Stimulated activated naive CD8-positive, alpha-beta T cell treated with anti-CD3 and anti-CD28 coated beads, Interleukin-15, Interleukin-2, amounts not matched to agents 100 ng/mL and 50 ng/mL, for 24 hours (primary cell): ENCODE measurements around the gene SMYD4.
A peak's percentile ranks its signal among the peaks of the same experiment; 100 is the strongest.
"Not testable (repeated sequence)": the region's sequence is repeated elsewhere in the genome, so short reads cannot be mapped to it uniquely, and the experiment has no call there.

ENCODE experiments used
- H3K27ac Mint-ChIP-seq: one replicate; pipeline ENCODE4 v1.8.0; 2021; ENCODE audit warnings: mild to moderate bottlenecking, mixed read lengths
- H3K27me3 Mint-ChIP-seq: one replicate; pipeline ENCODE4 v1.8.0; 2021; ENCODE audit warnings: mixed read lengths
- H3K36me3 Mint-ChIP-seq: one replicate; pipeline ENCODE4 v1.8.0; 2021; ENCODE audit warnings: low read depth, mixed read lengths
- H3K4me1 Mint-ChIP-seq: one replicate; pipeline ENCODE4 v1.8.0; 2021; ENCODE audit warnings: low read depth, mixed read lengths
- H3K4me3 Mint-ChIP-seq: one replicate; pipeline ENCODE4 v1.8.0; 2021; ENCODE audit warnings: mild to moderate bottlenecking, mixed read lengths
- H3K9me3 Mint-ChIP-seq: one replicate; pipeline ENCODE4 v1.8.0; 2021; ENCODE audit warnings: mixed read lengths

SMYD4 gene

DNA sequence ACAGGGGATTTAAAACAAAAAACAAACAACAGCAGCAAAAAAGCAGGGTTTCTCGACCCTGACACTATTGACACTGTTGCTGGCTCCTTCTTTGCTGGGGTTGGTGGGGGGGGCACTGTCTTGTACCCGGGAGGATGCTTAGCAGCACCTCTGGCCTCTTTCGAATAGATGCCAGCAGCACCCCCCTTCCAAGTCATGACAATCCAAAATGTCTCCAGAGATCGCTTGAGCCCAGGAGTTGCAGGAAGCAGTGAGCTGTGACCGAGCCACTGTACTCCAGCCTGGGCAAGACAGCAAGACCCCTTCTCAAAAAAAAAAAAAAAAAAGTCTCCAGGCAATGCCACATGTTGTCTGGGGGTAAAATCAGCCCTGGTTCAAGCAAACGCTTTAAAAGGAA is 47.5 kb downstream of the SMYD4 start:
- no peaks in the 10 kb centered on the region for H3K27me3 Mint-ChIP-seq
- no peaks in the 10 kb centered on the region for H3K9me3 Mint-ChIP-seq
- H3K4me1 Mint-ChIP-seq, result peaks cover 9% of the 10 kb centered on the region
- peaks cover 59% of the 10 kb centered on the region for H3K36me3 Mint-ChIP-seq
- no peak overlapping the region for H3K27ac Mint-ChIP-seq
- no peak overlapping the region for H3K4me3 Mint-ChIP-seq

DNA sequence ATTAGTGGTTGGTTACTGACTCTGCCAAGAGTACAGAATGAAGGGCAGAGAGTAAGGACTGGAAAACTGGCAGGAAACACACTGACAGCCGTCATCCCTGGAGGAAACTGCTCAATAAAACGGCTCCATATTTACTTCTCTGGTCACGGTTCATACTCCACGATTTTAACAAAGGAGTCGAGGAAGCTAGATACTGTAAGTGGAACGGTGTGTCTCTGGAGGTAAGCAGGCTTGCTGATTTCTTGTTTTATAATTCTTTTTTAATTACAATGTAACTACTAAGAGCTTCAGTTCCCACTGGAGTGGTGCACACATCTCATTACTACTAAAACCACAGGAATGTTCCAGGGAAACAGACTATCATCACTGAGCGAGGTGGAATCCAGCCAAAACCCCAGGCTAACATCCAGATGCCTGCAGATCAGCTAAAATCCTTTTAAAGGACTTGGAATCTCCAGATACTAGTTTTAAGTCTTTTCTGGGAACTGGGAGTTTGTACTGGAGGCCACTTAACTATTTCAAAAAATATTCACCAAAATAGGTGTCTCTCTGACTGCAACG is 50.1 kb downstream of the SMYD4 start:
- Mint-ChIP-seq H3K9me3 (no peaks in the 10 kb centered on the region), H3K27me3 (no peaks in the 10 kb centered on the region), H3K4me1 (peaks cover 9% of the 10 kb centered on the region), H3K27ac (peak overlapping the region; percentile 21), H3K4me3 (no peak overlapping the region), H3K36me3 (peaks cover 44% of the 10 kb centered on the region)

DNA sequence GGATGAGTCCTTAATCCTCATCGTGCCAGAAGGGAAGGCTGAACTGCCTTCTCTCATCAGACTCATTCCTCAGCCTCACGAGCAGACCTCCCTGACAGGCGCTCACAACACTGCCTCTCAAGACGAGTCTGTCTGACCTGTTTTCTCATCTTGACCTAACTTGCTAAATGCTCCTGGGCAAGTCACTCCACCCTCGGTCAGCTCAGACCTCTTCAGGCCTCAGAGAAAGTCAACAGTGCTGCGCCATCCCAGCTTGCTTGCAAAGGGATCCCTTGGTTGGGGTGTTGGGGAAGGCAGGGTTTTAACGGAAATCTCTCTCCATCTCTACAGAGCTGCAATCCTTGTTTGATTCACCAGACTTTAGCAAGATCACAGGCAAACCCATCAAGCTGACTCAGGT is 52.8 kb downstream of the SMYD4 start:
- Mint-ChIP-seq H3K9me3 (no peaks in the 10 kb centered on the region), H3K27ac (peak overlapping the region; percentile 40), H3K4me1 (peaks cover 6% of the 10 kb centered on the region), H3K4me3 (no peak overlapping the region), H3K27me3 (no peaks in the 10 kb centered on the region), H3K36me3 (peaks cover 22% of the 10 kb centered on the region)

DNA sequence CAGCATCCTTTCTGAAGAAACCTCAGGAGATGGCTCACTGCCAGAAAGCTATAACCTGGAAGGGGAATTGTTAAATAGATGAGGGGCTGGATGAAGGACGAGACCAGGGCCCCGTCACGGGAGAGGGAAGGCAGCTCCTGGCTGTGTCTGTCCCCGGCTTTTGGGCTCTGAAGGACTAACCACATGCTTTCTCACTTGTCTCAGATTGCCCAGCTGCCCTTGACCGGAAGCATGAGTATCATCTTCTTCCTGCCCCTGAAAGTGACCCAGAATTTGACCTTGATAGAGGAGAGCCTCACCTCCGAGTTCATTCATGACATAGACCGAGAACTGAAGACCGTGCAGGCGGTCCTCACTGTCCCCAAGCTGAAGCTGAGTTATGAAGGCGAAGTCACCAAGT is 53.4 kb downstream of the SMYD4 start:
- peaks cover 19% of the 10 kb centered on the region for H3K36me3 Mint-ChIP-seq
- no peaks in the 10 kb centered on the region for H3K27me3 Mint-ChIP-seq
- H3K4me3 Mint-ChIP-seq, result no peak overlapping the region
- H3K9me3 Mint-ChIP-seq, result no peaks in the 10 kb centered on the region
- peaks cover 6% of the 10 kb centered on the region for H3K4me1 Mint-ChIP-seq
- no peak overlapping the region for H3K27ac Mint-ChIP-seq

DNA sequence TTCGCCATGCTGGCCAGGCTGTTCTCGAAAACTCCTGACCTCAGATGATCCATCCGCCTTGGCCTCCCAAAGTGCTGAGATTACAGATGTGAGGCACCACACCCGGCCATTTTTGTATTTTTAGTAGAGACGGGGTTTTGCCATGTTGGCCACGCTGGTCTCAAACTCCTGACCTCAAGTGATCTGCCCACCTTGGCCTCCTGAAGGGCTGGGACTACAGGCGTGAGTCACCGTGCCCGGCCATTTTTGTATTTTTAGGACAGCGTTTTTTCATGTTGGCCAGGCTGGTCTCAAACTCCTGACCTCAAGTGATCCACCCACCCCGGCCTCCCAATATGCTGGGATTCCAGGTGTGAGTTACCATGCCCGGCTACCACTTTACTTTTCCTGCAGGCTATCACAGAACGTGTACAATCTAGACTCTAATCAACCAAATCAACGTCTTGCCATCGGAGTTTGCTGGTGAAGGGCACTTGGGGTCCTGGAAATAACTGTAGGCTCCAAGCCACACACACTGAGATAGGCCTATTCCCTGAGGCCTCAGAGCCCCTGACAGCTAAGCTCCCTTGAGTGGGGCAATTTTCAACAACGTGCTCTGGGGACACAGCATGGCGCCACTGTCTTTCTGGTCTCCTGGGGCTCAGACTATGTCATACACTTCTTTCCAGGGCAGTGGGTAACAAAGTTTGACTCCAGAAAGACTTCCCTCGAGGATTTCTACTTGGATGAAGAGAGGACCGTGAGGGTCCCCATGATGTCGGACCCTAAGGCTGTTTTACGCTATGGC is 55.1 kb downstream of the SMYD4 start:
- H3K4me3 Mint-ChIP-seq, result no peak overlapping the region
- peaks cover 18% of the 10 kb centered on the region for H3K4me1 Mint-ChIP-seq
- peaks cover 8% of the 10 kb centered on the region for H3K36me3 Mint-ChIP-seq
- H3K9me3 Mint-ChIP-seq, result no peaks in the 10 kb centered on the region
- no peak overlapping the region for H3K27ac Mint-ChIP-seq
- no peaks in the 10 kb centered on the region for H3K27me3 Mint-ChIP-seq

DNA sequence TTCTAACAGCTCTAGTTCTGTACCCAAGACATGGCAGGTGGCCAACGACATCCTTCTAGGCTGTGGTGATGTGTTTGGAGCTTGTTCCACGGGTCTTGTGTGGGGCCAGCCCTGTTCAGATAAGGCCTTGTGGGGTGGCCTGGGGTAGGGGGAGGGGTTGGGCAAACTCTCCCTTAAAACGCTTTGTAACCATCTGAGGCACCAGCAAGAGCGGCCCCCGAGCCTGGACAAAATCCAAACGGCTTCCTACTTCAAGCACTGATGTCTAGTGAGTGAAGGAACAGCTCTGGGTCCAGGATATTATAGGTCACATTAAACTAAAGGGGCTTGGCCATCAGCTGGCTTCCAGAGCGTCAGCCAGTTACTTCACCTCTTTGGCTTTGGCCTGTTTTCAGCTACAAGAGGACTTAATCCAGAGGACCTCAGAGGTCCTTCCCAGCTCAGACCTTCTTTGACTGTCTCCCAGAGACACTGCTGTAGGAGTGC is 56.0 kb downstream of the SMYD4 start:
- Mint-ChIP-seq H3K4me3 (no peak overlapping the region), H3K27me3 (no peaks in the 10 kb centered on the region), H3K4me1 (peaks cover 22% of the 10 kb centered on the region), H3K27ac (no peak overlapping the region), H3K36me3 (peaks cover 4% of the 10 kb centered on the region), H3K9me3 (no peaks in the 10 kb centered on the region)

DNA sequence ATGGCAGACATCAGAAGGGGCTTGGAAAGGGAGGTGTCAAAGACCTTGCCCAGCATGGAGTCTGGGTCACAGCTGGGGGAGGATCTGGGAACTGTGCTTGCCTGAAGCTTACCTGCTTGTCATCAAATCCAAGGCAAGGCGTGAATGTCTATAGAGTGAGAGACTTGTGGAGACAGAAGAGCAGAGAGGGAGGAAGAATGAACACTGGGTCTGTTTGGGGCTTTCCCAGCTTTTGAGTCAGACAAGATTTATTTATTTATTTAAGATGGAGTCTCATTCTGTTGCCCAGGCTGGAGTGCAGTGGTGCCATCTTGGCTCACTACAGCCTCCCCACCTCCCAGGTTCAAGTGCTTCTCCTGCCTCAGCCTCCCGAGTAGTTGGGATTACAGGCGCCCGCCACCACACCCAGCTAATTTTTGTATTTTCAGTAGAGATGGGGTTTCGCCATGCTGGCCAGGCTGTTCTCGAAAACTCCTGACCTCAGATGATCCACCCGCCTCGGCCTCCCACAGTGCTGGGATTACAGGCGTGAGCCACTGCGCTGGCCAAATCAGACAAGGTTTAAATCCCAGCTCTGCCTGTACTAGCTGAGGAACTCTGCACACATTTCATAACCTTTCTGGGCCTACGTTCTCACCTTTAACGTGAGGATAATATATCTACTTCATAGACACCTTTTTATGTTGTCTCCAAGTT is 56.6 kb downstream of the SMYD4 start:
- peaks cover 22% of the 10 kb centered on the region for H3K4me1 Mint-ChIP-seq
- not testable (repeated sequence) for H3K4me3 Mint-ChIP-seq, H3K9me3 Mint-ChIP-seq, H3K27me3 Mint-ChIP-seq, H3K36me3 Mint-ChIP-seq
- peak overlapping the region; percentile 78 for H3K27ac Mint-ChIP-seq

DNA sequence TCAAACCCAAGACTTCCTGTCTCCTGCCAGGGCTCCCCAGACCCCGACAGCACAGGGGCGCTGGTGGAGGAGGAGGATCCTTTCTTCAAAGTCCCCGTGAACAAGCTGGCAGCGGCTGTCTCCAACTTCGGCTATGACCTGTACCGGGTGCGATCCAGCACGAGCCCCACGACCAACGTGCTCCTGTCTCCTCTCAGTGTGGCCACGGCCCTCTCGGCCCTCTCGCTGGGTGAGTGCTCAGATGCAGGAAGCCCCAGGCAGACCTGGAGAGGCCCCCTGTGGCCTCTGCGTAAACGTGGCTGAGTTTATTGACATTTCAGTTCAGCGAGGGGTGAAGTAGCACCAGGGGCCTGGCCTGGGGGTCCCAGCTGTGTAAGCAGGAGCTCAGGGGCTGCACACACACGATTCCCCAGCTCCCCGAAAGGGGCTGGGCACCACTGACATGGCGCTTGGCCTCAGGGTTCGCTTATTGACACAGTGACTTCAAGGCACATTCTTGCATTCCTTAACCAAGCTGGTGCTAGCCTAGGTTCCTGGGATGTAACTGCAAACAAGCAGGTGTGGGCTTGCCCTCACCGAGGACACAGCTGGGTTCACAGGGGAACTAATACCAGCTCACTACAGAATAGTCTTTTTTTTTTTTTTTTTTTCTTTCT is 59.8 kb downstream of the SMYD4 start:
- Mint-ChIP-seq H3K27ac (peak overlapping the region; percentile 58), H3K27me3 (no peaks in the 10 kb centered on the region), H3K4me3 (no peak overlapping the region), H3K9me3 (no peaks in the 10 kb centered on the region), H3K4me1 (peaks cover 26% of the 10 kb centered on the region), H3K36me3 (no peaks in the 10 kb centered on the region)

DNA sequence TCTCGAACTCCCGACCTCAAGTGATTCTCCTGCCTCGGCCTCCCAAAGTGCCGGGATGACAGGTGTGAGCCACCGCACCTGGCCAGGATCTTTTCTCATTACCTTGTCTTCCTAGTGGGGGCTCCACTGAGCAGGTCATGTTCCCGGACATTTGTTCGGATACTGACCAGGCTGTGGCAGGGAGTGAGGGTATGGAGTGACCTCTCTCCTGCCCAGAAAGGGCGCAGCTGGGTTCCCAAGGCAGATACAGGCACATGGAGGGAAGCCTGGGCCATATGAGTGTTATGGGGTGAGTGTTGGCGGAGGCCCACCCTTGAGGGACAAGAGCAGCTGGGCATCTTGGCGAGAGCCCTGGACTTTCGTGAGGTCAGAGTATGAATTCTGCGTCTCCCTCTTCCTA is 62.3 kb downstream of the SMYD4 start:
- no peaks in the 10 kb centered on the region for H3K27me3 Mint-ChIP-seq
- no peaks in the 10 kb centered on the region for H3K36me3 Mint-ChIP-seq
- H3K9me3 Mint-ChIP-seq, result no peaks in the 10 kb centered on the region
- H3K4me3 Mint-ChIP-seq, result no peak overlapping the region
- H3K4me1 Mint-ChIP-seq, result peaks cover 40% of the 10 kb centered on the region
- H3K27ac Mint-ChIP-seq, result no peak overlapping the region

DNA sequence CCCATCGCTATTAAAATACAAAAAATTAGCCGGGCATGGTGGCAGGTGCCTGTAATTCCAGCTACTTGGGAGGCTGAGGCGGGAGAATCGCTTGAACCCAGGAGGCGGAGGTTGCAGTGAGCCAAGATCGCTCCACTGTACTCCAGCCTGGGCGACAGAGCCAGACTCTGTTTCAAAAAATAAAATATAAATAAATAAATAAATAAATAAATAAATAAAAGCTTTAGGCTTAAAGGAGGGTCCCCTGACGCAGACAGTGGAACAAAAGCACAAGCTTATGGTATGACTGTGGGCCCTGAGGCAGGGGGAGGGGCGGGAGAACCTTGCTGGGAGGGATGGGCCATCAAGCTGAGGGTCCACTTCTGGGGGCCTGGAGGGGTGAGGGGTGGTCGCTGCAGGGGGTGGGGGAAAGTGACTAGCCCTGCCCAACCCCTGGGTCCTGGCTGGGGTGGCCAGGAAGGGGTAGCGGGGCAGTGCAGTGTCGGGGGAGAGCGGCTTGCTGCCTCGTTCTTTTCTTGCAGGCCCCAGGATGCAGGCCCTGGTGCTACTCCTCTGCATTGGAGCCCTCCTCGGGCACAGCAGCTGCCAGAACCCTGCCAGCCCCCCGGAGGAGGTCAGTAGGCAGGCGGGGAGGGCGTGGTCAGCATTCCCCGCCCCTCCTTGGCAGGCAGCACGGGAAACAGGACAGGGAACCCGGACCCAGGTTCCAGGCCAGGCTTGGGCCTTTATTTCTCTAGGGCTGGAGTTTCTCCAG is 63.1 kb downstream of the SMYD4 start:
- H3K36me3 Mint-ChIP-seq, result no peaks in the 10 kb centered on the region
- no peaks in the 10 kb centered on the region for H3K9me3 Mint-ChIP-seq
- H3K4me1 Mint-ChIP-seq, result peaks cover 46% of the 10 kb centered on the region
- no peak overlapping the region for H3K27ac Mint-ChIP-seq
- no peaks in the 10 kb centered on the region for H3K27me3 Mint-ChIP-seq
- no peak overlapping the region for H3K4me3 Mint-ChIP-seq

DNA sequence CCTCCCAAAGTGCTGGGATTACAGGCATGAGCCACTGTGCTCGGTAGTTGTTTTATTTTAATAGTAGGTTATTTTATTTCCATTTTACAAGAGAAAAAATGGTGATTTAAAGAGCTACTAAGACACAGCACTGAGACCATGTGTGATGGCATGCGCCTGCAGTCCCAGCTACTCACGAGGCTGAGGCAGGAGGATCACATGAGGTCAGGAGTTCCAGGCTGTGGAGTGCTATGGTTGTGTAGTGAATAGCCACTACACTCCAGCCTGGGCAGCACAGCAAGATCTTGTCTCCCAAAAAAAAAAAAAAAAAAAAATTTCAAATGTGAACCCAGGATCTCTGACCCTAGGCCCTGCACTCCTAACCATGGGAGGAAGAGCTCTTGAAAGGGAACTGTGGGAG is 64.1 kb downstream of the SMYD4 start:
- Mint-ChIP-seq H3K4me1 (peaks cover 42% of the 10 kb centered on the region), H3K27me3 (no peaks in the 10 kb centered on the region), H3K27ac (no peak overlapping the region), H3K4me3 (no peak overlapping the region), H3K9me3 (no peaks in the 10 kb centered on the region), H3K36me3 (no peaks in the 10 kb centered on the region)

DNA sequence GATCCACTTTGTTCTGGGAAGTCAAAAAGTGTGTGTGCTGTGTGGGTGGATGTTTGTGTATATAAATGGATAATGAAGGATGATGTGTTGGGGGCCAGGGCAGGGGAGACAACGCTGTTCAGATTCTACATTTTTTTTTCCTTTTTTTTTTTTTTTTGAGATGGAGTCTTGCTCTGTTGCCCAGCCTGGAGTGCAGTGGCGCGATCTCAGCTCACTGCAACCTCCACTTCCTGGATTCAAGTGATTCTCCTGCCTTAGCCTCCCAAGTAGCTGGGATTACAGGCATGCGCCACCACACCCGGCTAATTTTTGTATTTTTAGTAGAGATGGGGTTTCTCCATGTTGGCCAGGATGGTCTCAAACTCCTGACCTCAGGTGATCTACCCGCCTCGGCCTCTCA is 65.0 kb downstream of the SMYD4 start:
- Mint-ChIP-seq H3K4me3 (peak overlapping the region; percentile 11), H3K4me1 (peaks cover 35% of the 10 kb centered on the region)
- not testable (repeated sequence) for H3K27ac Mint-ChIP-seq, H3K36me3 Mint-ChIP-seq, H3K27me3 Mint-ChIP-seq, H3K9me3 Mint-ChIP-seq

DNA sequence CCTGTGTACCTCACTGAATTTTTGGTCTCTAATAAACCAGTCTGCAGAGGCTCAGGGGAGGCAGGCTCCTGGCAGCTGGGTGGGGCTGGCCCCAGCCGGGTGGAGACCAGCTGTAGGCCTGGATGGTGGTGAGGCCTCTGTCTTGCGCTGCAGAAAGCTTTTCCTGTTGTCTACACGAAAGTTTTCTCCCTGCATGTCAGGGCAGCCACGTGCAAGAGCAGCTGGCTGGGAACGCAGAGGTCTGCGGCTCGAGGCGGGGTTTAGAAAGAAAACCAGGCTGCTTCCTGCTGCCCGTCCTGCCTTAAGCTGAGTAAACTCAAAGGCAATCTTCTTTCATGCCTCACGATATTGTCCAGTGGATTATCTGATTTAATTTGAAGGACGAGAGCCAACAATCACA is 65.4 kb downstream of the SMYD4 start:
- H3K9me3 Mint-ChIP-seq, result no peaks in the 10 kb centered on the region

More for the DNA sequence above, 65.4 kb downstream of the SMYD4 start:
- Mint-ChIP-seq H3K27me3 (no peaks in the 10 kb centered on the region), H3K4me3 (peak overlapping the region; percentile 11), H3K36me3 (no peaks in the 10 kb centered on the region), H3K27ac (peak overlapping the region; percentile 31), H3K4me1 (peaks cover 31% of the 10 kb centered on the region)
